HPDE6-E6E7 (cell line): ENCODE data around the gene MED9.

Experiments used
- DNase-seq: peaks from one replicate; pipeline ENCODE4 v3.0.0; 2011; ENCODE audit warnings: missing footprints; ENCODE audit errors: extremely low spot score

The MED9 gene

DNA sequence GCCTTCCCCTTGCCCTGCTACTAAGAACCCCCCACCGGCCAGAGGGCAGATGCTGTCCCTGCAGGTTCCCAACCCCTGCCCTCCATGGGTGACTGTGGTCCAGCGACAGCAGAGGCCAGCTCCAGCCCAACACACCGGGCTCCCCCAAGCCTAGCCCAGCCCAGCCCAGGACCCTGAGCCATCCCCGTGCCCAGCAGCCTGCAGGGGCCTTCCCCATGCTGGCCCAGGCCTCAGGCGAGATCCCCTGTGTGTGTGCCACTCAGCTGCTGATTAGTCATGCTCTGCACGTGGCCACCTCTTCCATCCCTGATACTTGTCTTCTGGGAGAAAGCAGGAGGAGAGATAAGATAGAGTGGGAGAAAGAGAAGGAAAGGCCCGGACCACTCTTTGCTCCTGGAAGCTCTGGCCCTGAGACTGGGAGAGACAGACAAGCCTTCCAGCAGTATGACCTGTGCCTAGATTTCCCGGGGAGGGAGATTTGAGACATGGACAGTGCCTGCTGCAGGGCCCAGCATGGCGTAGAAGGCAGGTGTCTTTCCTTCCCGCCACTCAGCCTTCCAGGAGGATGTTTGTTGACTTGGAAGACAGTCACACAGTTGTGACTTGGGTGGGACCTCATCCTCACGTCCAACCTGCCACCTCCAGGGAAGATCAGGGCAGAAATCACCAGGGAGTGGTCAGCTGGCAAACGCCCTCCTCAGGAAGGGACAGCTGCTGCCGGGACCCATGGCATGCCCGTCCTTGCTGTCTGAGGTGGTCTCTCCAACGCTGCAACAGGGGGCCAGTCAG, 60.7 kb downstream of the MED9 start:
- no peak for DNase-seq

DNA sequence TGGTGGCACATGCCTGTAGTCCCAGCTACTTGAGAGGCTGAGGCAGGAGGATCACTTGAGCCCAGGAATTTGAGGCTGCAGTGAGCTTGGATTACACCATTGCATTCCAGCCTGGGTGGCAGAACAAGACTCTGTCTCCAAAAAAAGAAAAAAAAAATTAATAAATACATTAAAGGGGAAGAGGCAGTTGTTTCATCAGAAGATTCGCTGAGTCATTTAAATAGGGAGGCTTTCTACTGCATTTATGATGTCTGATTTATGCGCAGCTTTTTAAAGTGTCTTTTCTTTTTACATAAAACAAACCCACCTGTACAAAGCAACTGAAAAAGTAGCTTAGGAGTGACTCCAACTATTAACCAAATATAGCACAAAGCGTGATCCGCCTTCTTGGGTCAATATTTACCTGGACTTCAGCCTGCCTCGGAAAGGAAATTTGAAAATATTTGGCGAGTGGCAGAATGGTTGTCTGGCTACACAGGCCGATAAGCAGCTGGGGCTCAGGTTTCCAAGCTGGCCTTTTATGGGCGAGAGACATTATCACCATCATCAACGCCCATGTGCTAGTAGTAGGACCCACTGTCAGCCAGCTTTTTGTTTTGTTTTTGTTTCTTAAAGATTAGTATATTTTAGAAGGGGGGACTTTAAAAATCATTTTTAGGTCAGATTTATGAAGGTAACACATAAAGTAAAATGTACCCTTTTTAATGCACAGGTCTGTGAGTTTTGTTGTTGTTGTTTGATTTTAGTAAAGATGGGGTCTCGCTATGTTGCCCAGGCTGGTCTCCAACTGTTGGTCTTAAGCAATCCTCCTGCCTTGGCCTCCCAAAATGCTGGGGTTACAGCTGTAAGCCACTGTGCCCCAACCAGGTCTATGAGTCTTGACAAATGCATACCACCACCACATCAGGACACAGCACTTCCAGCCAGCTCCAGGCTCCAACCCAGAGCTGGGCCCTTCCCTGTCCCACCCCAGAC, 61.9 kb downstream of the MED9 start:
- DNase-seq, result no peak

DNA sequence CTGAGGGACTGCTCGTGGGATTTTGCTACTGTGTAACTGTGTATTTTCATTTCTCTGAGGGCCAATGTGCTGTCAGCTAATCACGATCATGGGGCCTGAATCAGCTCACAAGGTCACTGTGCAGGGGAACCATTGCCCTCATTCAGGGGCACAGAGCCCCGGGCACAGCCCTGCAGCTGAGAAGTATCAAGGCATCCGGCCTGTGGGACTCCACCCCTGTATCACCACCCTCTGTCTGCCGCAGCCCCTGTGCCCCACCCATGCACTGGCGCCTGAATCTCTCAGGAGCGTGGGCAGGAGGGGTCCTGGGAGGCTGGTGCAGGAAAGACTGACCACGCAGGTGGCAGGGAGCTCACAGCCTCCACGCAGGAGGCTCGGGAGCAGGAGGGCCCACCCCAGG, 62.8 kb downstream of the MED9 start:
- no peak for DNase-seq

DNA sequence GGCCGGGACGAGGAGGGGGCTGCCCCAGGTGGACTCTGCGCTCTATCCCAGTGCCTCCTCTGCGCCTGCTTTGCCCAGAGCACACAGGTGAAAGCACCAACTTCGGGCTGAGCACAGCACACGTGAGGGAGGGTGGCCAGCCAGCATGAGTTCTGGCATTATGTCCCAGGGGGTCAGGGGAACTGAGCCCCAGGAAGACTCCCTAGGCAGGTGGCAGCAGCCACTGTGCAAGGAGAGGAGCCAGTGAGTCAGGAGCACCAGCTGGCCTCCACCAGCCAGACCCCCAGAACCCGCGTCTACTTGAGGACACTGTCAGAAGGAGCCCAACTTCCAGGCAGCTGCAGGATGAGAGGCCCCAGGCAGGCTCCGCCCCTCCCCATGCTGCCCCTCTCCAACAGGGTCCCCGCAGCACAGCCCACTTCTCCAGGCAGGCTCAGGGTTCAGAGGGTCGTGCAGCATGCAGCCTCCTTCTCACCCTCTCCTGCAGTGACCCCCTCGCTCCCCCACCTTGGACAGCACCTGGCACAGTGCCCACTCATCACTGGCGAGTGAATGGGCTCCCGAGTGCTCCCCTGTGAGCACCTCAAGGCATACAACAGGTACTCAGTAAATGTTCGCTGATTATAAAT, 63.6 kb downstream of the MED9 start:
- DNase-seq, result no peak

DNA sequence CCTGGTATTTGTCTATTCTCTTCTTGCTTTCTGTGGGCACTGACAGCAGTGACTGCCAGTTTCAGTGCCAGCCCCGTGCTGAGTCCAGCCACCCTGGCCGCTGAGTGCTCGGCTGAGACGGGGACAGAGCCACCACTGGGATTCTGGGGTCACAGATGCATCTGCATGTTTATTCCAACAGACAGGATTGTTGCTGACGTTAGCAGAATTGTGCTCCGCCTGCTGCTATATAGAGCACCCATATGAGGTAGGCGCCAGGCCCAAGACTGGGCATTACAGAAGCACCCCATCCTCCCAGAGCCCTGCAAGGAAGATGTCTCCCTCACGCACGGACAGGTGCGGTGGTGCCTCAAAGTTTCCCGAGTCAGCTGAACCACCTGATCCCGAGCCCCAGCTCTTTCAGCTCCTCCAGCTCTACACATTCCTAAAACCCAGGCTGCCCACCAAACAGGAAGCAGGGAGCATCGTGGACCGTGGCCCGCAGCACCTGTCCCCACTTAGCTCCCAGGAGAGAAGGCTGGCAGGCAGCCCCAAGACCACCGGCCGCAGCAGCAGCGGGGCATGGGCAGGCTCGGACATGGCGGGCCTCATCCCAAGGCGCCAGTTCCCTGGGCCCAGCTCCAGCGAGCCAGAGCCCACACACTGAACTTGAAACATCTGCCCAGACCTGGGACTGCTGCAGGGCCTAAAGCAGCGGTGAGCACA, 64.3 kb downstream of the MED9 start:
- no peak for DNase-seq

DNA sequence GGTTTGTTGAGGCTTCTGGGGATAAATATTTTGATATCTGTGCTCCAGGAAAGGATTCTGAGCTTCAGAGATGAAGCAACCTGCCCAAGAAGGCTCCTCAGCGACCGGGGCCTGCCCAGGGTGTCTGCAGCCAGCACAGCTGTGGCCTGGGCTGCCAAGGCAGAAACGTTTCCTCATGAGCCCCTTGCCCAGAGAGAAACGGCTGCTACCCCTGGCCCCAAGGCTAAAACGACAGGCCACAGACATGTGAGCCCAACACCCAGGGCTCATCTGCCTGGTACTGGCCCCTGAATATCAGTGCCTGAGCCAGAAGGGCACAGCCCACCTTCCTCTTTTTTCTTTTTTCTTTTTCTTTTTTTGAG, 64.8 kb downstream of the MED9 start:
- DNase-seq, result no peak
